ENCODE data around the gene DTX4. TPM values are rescaled to one million over a fixed set of nuclear protein-coding genes. Genes with fewer than 3 reads are reported as not detected.

DTX4 gene
- total RNA-seq, 1 donor from 2014 or later, result 61.5 TPM

DNA sequence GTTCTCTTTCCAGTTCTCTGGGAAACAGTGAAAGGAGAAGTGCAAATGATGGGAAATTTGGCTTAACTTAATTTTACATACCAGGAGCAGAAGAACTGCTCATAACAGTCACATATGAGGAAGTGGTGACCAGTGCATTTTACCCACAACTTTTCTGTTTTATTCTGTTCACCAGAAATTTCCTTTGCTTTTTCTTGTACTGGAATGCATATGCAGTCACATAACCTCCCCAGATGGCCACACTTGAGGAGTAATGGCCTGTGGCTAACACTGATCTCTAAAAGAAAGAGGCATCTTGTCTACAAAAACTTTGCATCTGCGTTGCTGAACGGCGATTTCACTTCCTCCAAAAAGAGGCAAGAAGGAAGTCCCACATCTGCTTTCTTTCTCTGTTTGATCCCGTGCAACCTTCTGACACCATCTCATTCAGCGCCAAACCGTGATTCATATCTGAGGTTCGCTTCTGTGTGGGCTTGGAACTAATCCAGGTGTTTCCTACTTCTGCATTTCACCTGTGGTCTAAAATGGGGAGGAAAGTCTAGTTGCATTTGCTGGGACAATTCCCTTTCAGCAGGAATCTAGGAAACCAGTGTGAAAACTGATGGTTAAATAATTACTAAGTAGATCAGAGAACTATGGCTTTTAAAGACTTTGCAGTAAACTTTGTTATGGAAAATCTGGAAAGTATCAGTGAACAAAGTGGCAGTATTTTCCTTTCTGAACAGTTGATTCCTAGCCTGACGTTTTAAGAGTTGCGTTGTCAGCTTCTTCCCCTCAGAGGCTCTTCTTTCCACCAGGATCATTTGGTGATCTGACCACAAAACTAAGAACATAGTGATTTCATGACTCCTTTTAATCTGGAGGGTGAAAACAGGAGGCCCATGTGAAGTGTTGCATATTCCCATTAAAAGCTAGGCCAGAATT lies 45.0 kb downstream of the DTX4 start:
- DNase-seq (ENCODE audit: low read depth in 2 of 2), result peak; percentile 42 to 78

DNA sequence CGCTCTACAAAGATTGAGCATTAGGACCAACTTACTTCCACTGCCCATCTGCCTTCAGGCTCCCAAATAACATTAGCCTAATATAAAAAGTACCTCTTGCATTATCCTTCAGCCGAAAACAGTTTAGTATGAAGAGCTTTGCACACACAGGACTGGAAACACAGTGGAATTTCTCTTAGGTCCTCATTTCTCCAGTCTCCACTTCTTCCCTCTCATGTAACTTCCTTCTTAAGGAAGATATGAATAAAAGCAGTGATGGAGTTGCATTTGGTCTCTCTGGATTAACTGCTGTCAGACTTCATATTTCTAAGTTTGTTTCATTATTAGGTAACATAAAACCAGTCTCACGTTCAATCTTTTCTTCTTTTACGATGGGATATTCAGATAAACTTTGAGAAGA lies 46.4 kb downstream of the DTX4 start:
- DNase-seq (ENCODE audit: low read depth in 2 of 2), result no peak

DNA sequence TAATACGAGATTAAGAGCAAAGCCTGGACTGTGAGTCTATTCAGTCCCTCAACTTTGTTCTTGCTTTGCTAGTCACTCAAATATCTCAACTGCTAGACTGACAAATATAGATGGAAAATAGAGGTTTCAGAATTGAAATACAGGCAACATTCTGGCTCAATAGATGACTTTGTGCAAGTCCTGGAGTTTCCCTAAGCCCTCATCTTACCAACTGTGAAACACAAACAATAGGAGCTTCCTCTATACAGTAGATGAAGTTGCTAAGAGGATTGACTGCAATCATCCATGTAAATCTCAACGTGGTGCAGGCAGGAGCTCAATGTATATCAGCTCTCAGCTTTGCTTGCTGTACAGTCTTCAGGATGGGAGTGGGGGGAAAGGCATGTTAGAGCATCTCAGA lies 47.0 kb downstream of the DTX4 start:
- DNase-seq (ENCODE audit: low read depth in 2 of 2), result no peak

DNA sequence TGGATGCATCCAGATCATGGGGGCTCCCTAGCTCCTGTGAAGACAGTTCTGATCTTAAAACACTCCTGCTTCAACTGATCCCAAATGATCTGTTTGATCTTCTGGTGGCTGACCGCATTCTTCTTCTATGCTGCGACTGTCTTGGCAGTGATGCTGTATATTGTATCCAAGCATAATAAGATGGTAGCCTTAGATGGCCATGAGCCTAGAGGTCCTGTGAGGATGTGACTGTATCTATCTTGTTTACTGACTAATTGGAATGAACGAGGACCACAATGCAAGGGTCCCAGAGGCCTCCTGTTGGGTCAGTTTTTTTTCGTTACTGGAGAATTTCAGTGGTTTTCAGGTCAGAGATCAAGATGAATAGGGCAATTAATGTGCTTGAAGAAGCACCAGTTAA lies 47.9 kb downstream of the DTX4 start:
- no peak for DNase-seq (ENCODE audit: low read depth in 2 of 2)

DNA sequence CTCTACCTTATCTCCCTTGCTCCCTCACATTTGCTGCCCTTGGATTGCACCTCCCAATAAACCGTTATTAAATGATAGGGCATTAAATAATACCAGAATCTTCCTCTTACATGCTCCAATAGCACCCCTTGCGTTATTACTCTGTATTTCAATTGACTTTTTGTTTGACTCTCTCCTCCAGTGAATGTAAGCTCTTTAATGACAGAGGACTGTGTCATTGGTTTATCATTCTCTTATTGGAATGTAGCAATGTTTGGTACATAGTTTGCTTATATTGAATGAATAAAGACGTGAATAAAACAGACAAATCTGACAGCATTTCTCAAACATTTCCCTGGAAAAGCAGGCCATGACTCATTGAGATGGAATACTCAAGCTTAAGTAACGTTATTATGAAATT lies 49.5 kb downstream of the DTX4 start:
- peak in 1 of 2 donors; percentile 33 for DNase-seq (ENCODE audit: low read depth in 2 of 2)

DNA sequence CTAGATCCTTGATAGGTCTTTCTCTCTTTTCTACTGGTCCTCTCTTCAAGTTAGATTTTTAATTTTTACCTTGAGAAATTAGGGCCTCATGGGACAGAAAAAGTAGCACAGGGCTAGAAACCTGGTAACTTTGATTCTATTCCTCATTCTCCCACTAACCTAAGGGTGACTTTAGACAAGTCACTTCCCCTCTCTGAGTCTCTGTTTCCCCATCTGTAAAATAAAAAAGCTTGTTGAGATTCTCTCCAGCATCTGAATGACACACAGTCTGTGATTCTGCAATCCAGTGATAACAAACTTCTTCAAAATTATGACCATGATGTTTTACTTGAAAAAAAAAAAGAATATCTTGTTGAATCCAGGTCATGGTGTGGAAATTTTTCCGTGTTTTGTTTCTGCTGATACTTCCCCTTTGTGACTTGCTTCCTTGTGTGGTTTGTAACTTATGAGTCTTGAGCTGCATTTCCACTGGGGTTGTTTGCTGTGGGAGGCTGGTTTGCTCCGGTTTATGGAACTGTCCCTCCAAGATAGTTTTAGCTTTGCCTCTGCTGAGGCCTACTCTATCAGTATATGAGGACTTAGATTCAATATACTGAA lies 50.6 kb downstream of the DTX4 start:
- no peak for DNase-seq (ENCODE audit: low read depth in 2 of 2)

DNA sequence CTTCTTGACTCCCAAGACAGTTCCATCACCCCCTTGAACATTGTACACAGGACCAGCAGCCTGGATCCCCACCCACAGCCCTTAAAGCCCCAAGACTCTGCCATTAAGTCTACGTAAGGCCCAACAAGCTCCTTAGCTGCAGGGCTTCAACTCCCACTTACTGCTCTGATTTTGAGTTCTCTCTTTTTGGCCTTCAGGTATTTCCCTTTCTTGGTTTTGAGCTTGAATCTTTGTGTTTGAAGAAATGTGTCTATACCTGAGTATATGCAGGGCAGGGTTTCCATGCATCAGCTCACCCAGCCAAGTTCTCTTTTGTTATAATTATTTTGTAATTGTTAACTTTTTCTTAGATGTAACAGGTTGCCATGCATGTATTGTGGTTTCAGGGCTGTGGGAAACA lies 51.2 kb downstream of the DTX4 start:
- no peak for DNase-seq (ENCODE audit: low read depth in 2 of 2)

DNA sequence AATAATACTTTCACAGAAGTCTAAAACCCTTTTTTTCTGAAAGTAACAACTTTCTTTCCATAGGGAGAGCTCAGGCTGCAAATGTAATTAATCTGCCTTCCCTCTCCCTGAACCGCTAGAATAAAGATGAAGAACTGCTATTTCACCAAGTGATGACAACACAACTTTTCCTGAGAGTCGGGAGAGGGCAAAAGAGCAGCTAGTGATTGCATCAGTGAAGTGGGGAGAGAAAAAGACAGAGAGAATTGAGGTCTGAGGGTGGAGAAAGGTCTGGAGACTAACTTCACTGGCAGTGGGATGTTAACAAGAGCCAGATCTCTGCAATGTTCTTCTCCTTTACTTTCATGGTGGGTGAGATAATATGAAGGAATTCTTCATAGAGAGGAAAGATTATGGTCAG lies 51.7 kb downstream of the DTX4 start:
- no peak for DNase-seq (ENCODE audit: low read depth in 2 of 2)

DNA sequence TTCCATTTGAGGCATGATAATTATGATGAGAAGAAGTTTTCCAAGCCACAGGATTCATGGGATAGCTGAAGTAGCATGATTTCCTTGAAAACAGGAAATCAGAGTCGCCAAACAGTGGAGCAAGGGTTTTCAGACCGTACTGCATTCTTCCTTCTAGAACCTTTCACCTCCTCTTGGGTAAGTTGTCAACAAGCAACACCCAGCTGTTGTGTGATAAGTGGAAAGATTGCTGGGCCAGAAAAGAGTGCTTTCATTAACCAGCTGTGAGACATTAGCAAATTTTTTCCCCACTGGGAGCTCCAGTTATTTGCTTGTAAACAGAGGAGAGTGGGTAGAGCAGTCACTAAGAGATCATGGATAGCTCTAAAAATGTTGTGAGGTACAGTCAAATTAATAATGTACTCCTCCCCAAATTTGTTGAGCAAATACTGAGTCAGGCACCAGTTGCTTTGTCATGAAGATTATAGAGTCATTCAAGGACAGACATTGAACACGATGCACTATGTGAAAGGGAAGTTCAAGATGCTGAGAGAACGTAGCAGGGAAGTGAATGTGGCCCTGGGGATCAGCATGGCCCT lies 52.5 kb downstream of the DTX4 start:
- DNase-seq (ENCODE audit: low read depth in 2 of 2), result peak; percentile 36 to 46

DNA sequence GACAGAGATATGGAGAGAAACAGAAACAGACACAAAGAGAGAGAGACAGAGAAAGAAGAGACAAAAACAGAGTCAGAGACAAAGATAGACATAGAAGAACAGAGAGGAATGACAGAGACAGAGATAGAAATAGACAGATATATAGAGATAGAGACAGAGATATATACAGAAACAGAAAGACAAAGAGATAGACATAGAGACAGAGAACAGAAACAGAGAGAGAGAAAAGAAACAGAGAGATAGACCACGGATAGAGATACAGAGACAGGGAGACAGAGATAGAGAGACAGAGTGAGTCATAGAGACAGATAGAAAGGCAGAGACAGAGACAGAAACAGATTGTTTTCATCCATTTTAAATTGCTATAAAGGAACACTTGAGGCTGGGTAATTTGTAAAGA lies 53.1 kb downstream of the DTX4 start:
- DNase-seq (ENCODE audit: low read depth in 2 of 2), result no peak

DNA sequence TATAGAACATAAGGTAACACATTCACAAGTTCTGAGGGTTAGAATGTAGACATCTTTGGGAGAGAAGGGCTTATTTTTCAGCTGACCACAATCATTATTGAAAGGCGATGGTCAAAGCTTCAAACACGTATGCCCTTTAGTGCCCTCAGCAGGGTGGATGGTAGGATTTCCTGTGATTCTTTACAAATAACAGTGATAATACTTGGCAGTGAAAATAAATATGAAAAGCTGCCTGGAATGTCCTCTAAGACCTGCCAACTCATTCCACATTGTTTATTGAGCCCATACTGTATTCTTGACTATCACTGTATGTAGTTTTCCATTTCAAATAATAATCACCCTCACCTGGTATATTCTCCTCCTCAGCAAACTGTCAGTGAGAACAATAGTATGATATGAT lies 54.5 kb downstream of the DTX4 start:
- DNase-seq (ENCODE audit: low read depth in 2 of 2), result peak; percentile 33 to 81

DNA sequence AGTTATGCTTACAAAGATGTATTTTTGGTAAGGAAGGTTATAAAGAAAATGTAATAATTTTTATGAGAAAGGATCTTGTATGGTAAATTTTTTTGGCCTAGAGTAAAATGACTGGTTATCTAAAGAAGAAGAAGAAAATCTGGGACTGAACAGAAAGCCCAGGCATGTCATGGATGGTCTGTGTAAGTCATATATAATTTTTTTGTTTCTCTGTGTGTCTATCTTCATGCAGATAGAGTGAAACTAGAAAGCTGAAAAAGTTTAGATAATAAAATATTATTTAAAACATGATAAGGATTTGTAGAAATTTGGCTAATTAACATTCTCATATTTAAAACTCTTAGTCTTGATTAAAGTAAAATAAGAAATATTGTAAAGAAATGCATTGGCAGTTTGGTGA lies 68.4 kb downstream of the DTX4 start:
- DNase-seq (ENCODE audit: low read depth in 2 of 2), result no peak

DNA sequence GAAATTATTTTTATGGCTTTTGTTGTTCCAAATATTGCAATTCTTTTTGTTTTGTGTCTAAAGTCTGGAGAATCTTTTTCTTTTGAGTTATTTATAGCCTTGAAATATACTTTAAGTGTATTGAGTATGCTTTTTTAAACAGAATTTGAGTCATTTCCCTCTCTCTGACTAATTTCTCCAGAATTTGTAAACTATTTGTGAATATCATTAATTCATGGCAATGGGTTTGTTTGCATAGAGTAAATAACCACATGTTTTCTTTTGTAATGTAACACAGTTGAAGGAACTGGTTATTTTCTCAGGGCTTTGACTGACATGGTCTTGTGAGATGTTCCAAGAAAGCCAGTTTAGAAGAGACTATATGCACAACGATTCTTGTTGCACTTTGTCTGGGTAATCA lies 71.7 kb downstream of the DTX4 start:
- peak in 1 of 2 donors; percentile 26 for DNase-seq (ENCODE audit: low read depth in 2 of 2)

DNA sequence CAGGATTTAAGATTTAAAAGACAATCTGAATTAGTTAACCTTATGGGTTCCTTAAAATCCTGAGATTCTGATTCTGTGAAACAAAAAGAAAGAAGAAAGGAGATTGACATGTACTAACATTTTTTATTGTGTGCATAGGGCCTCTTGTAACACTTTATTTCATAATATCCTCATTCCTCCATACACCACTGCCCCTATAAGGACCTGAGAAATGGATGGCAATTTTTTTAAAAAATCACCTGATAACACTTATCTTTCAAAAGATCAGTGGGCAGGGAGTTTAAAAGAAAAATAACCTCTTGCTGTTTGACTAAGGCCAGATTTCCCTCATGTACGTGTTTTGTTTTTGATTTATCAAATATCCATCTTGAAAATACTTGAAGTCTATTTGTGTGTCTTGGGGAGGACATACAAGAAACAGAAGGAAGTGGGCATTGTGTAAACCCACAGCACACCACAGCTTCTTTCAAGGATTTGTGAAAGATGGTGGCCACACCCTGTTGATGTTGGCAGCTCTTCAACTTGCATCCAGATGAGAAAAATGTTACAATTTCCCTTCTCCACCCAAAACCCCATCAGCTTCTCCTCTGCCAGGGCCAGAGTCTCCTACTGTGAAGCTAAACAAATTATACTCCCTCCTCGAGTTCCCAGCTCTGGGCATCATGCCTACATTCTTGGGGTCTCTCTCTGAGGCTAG lies 75.7 kb downstream of the DTX4 start:
- peak in 1 of 2 donors; percentile 11 for DNase-seq (ENCODE audit: low read depth in 2 of 2)

DNA sequence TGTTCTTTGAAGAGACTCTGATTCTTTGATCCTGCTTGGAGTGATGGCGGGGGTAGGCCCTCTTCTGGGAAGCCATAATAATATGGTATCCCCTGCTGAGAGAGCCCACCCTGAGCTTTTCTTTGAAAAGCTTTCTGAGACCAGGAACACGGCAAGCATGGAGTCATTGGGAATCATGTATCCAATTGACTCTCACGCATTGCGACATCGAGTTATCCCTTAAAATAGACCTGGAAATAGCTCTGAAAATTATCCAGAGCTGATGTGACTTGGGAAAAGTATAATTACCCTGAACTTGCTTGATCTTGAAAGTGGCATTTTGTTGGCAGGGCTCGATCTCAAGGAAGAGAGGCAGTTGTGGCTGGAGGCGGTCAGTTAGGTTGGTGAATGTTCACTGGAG lies 77.6 kb downstream of the DTX4 start:
- no peak for DNase-seq (ENCODE audit: low read depth in 2 of 2)

DNA sequence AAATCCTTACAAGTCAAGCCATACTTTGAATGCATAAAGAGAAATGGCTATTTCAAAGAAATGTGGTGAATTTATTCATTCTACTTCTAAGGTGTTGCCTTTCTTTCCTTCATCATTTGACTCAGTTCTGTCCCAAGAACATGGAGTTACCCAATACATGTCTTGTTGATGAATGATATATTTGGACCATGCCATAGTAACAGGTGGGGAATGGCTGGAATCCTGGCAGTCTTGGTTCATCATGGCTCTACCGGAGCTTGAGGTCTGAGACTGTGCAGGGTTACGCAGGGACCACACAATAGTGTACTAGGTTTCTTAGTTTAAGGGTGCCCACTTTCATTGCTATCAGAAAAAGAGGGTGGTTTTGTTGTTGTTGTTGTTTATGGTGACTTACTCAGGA lies 81.1 kb downstream of the DTX4 start:
- DNase-seq (ENCODE audit: low read depth in 2 of 2), result no peak

DNA sequence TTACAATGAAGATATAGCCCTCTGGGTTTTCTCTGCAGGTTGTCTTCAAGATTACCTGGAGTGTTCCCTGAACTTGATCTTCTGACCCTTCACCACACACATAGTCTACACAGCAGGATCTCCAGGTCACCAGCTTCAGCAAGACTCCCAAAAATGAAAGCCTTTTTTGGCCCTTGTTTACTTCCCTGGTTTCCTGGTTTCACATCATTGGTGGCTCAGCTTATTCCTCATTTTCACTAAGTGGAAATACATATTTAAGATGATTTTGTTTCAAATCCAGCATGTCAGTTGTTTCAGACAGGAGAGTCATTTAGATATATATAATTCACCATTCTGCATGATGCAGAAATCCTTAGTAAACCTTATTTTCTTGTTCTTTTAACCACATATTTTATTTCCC lies 82.4 kb downstream of the DTX4 start:
- DNase-seq (ENCODE audit: low read depth in 2 of 2), result no peak

DNA sequence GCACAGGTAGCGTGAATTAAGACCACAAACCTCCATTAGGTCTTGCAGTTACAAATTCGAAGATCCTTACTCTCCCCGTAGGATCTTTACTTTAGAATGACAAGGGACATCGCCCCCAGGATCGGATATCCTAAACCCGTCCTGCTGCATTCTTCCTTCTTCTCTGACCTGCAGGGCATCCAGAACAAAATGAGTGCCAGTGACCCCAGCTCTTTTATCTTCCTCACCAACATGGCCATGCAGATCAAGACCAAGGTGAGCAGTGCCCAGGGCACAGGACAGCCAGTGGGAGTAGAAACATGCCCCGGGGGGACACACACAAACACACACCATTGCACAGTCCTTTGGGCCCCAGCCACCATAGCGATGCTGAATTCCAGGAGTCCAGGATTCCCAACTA lies 83.3 kb downstream of the DTX4 start:
- no peak for DNase-seq (ENCODE audit: low read depth in 2 of 2)

Measured in lung microvascular endothelial cell (primary cell).